NCI-H1436 (cell line): Measurements from ENCODE around the gene TBX2.

ENCODE experiments used
- DNase-seq: peaks from one replicate; lab custom pipeline; 2025; lab: John Stamatoyannopoulos, UW

The TBX2 gene

DNA sequence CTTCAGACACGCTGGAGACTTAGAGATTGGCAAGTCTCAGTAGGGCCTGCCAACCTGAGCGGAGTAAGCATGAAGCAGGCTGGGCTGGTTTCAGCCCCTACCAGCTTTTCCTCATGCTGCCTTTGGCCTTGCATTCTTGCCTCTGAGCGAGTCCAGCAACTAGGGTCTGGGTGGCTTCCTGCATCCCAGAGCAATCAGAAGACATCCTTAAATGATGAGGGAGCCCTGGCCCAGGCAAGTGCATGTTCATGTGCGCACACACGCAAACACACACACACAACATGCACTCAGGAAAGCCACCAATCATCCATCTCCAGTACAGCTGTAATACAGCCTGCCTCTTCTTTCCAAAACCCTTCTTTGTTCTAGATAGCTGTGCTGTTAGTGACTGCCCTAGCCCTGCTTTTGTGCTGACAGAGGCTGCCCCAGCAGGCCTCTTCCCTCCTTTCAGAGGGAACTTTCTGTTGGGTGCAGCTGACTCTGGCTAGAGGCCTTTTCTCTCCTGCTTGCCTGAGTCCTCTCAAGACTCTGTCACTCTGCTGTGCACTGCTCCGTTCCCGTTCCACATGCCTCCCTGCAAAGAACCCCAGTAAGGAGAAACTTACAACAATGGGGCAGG, 30.7 kb upstream of the TBX2 start:
- DNase-seq = no peak

DNA sequence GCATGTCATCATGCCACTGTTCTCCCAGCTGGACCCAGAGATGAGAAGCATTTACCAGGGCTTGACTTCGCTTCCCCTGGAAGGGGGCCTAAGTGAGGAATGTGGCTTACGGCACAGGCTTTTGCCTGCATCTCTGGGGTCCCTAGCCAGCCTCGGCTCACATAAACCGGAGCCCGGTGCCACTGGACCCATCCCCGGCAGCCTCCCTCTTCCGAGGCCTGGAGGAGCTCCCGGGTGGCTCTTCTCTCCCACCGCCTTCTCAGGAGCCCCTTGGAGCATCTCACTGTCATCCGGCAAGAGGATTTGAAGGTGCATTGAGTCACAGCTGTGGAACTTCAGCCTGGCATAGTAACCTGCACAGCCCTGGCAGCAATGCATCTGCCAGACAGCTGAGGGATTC, 29.9 kb upstream of the TBX2 start:
- DNase-seq = no peak

DNA sequence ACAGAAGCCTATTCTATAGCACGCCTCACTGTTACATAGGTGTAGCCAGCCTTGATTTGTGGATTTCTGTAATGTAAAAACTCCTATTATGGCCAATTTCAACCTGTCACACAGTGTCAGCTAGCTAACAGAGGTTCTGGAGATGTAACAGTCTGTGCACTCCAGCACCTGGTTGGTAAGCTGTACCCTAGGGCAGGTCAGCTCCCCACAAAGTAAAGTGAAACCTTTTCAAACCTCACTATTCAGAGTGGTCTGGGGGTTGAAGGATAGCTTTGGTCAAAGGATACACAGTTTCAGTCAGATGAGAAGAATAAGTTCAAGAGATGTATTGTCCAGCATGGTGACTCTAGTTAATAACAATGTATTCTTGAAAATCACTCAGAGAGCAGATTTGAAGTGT, 28.5 kb upstream of the TBX2 start:
- no peak for DNase-seq

DNA sequence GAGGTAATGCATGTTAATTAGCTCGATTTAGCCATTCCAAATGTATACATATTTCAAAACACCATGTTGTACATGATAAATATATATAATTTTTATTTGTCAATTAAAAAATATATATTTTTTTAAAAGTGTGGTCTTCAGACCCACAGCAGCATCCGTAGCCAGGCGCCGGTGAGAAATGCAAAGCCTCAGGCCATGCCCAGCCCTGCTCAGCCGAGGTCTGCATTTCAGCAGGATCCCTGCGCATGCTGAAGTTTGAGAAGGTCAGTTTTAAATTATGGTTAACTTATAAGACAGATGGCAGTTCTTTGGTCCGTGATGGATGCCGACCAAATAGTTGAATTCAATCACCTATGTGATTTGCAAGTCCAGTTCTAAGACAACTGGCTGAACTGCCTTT, 28.0 kb upstream of the TBX2 start:
- no peak for DNase-seq

DNA sequence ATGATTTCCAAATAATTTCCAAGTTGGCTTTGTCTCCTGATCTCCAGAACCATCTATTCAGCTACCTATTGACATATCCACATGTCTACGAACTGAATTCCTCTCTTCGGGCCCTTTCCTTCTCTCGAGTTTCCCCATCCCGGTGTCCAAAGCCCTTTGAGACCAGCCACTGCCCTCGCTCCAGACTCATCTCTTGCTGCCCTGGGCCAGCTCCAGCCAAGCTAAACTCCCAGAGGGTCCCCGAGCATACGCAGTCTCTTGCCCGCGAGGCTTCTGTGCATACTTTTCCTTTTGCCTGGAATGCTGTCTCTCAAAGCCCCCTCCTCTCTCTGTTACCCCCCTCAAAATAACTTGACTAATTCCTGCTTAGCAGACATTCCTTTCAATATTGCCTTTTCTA, 27.2 kb upstream of the TBX2 start:
- DNase-seq = no peak

DNA sequence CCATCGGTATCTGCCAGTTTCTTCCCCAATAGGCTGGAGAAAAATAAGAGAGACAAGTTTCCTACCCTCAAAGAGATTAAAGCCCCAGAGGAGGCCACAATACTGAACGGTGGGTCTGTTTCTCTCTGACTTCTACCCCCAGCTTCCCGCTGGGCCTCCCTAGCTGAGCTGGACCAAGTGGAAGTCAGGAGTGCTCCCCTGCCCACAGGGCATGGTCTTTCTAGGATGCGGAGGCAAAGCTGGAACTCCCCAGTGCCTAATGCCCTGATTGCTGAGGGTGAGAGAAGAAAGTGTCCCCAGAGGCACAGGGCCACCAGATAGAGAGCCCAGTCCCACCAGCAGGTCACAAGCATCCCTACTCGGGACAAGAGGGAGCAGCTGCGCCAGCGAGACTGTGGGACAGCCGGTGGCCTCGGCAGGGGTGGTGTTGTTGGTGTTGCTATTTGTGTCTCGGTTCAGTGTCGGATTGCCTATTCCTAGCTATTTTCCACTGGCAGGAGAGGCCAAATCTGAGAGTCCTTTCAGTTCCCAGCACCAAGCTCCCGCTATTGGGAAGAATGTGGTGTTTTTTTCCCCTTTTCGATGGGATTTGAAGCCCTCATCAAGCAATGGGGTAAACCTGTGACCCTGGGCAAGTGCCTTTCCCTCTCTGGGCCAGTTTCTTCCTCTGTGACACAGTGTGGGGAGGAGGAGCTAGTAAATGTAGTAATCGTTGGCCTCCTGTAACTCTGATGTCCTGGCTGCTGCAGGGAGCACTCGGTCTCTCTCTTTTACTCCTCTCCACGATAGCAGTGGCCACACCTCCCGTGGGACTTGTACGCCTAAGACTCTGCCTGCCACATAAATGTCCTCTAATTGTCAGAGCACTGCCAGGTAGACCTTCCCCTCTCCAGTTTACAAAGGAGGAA, 22.5 kb upstream of the TBX2 start:
- no peak for DNase-seq

DNA sequence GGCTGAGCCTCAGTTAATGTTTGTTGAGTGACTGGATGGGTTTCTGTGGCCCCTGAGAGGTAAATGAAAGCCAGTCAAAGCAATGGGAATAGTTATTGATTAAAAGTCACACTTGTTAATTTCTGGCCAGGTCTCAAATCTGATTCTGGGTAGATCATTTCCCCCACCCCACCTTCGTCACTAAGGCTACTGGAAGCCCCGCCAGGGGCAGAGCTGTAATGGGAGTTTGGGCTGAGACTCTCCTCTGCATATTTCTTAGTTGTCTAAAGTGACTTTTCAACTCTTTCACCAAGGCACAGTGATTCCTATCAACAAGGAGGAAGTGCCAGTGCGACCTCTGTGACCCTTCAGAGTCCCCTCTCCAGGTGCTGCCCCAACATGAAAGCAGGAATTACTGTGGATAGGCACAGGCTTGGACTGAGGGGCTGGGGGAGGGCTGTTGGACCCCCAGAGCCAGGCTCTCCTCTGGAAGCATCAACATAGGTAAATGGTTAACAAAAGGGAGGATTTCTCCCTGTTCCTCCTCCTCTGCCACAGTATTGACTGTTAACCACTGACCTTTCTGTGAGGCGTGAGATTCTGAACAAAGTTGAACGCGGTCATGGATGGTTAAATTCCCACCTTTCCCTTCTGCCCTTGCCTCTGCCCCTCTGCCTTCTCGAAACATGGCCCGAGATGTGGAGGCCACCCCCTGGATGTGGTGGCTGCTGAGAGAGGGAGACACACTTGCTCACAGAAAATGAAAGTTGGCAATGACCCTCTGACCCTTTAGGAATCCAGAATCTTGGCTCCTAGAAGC, 20.8 kb upstream of the TBX2 start:
- DNase-seq = no peak

DNA sequence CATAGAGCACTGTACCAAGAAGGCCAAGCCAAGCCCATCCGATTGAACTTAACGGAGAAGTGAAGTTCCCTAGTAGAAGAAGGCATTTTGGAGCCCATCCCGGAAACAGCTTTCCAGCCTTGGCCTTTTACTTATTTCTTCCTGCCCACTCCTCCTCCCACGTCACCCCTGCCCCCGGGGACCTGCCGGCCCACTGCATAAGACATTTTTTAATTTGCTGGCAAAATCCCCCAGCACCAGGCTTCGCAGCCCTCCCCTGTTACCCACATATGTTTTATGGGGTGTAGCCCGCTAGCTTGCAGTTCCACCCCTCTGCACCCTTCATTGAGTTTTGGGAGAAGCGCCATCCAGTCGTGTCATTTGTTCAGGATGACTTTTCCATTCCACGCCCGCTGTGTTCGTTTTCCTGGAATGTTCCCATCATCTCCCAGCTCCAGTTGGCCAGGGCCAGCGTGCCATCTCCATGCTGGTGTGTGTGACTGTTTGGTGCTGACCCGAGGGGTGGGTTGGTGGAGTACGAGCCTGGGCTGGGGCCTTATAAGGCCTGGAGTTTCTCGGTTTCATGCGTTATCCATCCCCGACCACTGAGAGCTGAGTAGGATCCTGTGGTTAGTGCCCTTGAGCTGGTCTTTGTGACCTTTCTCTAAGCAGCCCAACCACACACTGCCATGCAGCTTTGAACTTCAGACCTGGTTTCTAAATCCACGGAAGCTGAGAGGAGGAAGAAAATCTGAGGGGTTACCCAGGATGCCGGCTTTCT, 20.0 kb upstream of the TBX2 start:
- DNase-seq = no peak

DNA sequence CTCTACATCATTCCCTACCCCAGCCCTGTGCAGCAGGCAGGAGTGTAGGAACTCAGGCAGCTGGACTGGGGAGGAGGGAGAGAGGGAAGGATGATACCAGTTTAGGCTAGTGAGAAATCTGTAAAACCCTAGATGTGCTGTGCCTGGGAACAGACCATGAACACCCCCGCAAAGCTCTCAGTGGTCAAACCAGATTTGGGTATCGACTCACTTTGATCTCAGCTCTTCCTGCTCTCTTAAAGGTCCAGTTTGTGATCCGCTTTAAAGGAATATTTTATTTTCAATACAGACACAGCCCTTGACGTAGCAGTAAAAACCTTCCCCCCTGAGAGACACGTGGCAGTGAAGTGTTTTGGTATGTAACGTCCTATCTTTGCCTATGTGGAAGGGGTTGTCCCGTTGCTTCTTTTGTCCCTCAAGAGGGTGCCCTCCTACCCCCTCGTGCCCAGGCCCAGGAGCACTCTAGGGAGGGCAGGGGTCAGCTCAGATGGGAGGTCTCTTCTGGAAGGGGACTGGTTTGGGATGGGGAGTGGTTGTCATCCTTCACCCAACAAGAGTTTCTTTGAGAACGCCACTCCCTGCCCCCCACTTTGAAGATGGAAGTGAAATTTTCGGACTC, 19.3 kb upstream of the TBX2 start:
- DNase-seq = no peak

DNA sequence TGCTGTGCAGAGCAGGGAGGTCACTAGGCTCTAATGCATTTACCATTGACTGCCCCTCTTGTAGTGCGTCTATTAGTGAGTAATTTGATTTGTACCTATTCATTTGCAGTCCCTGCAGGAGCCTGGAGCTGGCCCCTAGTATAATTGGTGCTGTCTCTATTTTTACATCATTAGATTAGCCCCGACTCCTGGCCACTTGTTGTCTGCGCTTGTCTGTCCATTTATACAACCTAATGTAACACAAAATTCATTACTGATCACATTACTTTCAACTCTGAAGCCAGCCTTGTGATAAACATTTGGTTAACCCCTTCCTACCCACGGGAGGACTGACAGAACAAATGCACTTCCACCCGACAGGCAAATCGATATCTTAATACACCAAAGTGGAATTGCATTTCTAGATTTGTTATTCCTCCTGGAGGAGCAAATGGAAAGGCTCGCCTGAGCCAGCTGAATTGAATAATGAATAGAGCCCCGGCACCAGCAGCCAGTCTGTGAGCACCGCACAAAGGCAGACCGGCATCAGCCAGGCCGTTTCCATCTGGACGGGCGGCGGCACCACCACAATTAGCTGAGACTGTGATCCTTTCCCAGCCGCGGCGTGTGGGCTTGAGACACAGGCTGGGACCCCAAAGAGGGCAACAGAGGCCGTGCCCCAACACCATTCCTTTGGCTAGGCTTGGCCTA, 18.7 kb upstream of the TBX2 start:
- DNase-seq = no peak

DNA sequence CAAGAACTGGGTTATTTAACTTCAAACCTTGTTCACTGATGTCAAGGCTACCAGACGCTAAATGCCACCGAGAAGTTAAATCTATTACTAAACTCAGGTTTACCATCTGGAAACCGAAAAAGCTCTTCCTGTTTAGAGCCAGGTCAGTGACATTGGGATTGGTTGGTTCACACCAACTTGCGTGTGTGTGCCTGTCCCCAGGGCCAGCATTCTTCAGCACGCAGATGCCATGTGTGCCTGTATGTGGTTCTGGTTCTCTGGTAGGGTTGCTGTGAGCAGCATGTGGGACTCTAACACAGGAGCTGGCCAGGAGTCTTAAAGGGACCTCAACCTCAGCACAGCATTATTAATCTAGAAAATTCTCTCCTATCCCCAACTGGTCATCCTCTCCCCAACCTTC, 18.1 kb upstream of the TBX2 start:
- no peak for DNase-seq

DNA sequence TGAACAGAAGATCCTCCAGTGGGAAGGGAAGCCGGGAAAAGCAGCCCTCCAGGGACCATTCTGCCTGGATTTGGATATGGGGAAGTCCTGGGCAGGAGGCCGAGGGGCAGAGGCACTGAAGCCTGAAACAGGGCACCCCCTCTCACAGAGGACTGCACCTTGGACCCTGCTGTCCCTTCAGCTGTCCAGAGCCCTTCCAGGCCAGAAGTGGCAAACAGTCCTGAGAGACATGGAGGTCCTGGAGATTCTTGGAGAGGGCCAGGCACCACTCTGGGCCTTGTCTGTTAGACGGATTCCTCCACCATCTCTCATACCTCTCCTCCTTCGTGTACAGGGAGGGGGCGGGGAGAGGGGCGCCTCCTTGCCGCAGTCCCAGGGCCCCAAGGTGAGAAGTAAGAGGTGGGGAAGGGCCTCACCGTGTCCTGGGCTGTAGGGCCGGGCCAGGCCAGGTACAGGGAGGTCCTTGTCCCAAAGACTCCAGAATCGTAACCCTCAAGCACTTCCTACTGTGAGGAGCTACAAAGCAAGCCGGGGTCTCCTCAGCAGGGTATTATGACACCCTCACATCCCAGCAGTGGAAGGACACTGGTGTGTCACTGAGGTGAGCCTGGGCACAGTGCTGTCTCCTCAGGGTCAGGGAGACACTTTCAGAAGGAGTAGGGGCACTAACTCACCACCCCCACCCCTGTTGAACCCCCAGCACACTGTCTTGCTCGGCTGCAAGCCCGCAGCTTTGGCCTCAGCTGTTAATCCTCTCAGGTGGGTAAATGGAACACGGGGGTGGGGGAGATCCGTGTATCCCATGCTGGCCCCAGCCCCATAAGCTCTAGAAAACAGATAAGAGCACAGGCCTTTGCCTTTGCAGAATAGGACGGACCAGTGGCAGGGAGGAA, 16.6 kb upstream of the TBX2 start:
- DNase-seq = no peak

DNA sequence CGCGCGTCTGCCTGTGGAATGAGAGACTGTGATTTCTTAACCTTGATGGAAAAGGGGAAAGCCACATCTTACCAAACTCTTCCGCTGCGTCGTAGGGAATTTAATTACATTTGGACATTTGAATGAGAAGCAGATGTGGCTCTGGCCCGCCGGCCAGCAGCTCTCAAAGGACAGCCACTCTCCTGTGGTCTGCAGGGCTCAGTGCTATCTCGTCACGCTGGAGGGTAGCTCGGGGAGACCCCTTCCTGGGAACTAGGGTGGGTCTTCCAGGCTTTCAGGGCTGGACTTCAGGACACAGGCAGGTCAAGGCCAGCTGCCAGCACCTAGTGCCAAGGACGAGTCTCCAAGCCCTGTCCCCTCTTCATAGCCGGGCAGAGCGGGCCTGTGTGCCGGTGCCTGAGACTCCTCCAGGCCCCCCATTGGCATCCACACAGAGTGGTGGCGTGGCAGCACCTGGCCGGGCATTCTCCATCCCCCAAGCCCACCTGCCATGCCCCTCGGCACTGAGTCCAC, 15.9 kb upstream of the TBX2 start:
- DNase-seq = no peak

DNA sequence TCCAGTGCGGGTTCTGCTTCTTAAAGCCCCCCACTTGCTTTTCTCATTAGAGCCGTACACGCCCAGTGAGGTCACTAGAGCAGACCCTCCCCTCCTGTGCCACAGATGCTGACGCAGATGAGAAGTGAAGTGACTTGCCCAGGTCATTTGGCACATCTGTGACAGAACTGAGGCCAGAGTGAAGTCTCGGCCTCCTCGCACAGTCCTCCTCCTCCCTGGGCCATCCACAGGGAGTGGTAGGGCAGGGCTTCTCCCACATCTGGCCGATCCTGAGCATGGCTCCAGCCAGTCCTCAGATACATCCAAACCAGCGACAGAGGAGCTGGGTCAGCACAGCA, 15.3 kb upstream of the TBX2 start:
- DNase-seq = no peak

DNA sequence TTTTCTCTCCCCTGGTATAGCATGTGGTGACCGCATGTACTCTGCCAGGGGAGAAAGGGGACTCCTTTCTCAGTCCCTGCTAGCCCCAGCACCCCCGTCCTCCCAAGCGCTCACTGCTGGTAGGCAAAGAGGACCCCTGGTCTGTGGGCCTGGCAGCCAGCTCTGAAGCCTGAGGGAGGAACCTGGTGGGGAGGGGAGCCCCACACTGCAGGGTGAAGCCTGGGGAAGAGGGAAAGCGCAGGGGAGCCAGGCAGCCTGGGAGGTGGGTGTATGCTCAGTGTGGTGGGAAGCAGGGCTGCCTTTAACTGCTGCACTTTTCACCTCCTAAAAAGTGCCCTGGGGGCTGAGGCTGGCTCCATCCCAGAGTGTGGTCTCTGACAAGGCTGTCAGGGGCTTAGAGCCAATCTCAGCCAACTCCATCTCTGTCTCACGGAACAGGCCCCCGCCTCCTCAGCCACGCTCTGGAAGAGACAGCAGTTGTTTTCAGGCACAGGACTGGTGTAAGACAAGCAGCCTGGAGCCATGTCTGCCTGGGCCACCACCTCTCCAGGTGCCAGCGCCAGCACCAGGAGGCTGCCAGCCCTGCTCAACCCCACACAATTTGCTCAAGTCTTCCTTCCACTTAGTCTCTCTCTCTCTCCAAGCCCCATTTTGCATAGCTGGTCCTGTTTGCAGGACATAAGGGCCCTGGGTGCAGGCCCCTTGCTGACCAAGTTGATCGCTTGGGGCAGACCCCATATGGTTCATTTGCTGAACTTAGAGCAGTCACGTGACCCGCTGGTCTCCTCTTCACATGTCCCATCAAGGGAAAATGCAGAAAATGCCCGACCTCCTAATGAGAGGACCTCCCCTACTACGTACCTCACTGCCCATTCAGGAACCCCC, 14.7 kb upstream of the TBX2 start:
- DNase-seq = no peak

DNA sequence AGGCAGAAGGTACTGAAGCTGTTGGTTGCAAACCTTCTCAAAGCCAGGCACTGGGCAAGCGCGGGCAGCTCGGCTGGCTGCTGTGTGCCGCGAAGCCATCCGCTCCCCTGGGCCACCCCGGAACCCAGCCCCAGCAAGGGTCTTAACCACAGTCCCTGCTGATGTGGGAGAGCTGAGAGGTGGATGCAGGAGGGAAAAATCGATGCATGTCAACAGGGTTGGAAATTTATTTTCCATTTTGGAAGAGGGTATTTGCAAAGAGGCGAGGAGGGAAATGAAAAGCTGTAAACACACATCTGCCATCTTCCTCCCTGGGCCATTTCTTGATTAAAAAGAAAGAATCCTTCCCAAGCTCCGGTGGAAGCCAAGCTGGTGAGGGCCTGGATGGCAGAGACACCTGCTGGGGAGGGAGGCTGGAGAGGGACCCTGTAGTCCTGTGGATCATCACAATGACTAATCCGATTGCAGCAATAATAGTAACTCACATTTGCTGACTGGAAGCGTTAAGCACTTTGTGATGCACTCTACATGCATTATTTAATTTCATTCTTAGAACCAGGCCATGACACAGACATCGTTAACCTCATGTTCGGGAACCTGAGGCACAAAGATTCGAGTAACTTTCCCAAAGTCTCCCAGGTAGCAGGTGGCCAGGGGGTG, 13.9 kb upstream of the TBX2 start:
- DNase-seq = no peak

DNA sequence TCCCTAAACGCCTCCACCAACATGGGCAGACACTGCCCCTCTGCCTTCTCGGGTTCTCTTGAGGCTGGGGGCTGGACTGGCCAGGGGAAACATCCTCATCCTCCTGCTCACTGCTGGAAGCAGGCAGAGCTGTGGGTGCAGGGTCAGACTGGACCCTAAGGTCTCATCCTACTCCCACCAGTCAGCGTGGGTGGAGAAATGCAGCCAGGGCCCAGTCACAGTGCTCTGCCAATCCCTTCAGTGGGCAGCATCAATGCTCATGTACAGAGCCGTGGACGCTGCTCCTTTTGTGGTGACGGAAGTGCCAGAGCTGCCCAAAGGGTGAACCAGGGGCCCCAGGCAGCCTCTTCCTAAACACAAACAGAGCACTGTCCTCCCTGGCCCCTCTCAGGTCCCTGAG, 13.4 kb upstream of the TBX2 start:
- DNase-seq = no peak

DNA sequence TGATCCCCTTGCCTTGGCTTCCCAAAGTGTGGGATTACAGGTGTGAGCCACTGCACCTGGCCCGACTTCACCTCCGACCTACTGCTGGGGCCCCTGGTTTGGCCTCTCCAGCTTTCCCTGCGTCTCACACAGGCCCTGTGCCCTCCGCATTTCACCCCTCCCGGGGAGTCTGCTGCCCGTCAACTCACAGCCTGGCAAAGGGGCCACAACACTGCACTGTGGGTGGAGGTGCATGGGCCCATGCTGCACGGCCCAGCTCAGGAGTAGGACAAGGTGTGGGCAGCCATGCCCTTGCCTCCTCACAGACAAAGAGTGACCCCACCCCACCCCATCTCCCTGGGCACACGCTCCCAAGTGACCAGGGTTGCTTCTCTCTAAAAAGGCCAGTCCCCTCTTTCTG, 12.6 kb upstream of the TBX2 start:
- DNase-seq = no peak
